RCC 7860 (cell line): Measurements from ENCODE around the gene HES2.
"Not testable (repeated sequence)": the region's sequence is repeated elsewhere in the genome, so short reads cannot be mapped to it uniquely, and the experiment has no call there.

ENCODE experiments used
- DNase-seq: peaks from one replicate; pipeline ENCODE4 v3.0.0-alpha.2; 2015; ENCODE audit warnings: low spot score
- FAIRE-seq: peaks from 2 replicates; lab custom pipeline; 2012; peaks lifted over from hg19 to GRCh38; lab: Jason Lieb, UNC

Gene HES2

GRCh38 chr1:6391951-6392808 is 27.5 kb downstream of the HES2 start:
- DNase-seq, result no peak
- FAIRE-seq, result no peak

GRCh38 chr1:6389971-6390370 is 29.7 kb downstream of the HES2 start:
- no peak for FAIRE-seq
- DNase-seq, result no peak

- FAIRE-seq (peak; percentile 58), DNase-seq (peak; percentile 48)
Measured at GRCh38 chr1:6386371-6386949, 33.3 kb downstream of the HES2 start.

- DNase-seq (peak; percentile 84), FAIRE-seq (peak; percentile 49)
Measured at GRCh38 chr1:6385488-6386191, 34.1 kb downstream of the HES2 start.

- DNase-seq (no peak), FAIRE-seq (no peak)
Measured at GRCh38 chr1:6384962-6385361, 34.8 kb downstream of the HES2 start.

- FAIRE-seq, result no peak
- DNase-seq, result no peak
Measured at GRCh38 chr1:6384135-6384534, 35.6 kb downstream of the HES2 start.

- no peak for DNase-seq
- FAIRE-seq, result no peak
Measured at GRCh38 chr1:6380037-6380436, 39.7 kb downstream of the HES2 start.

GRCh38 chr1:6378096-6378746 is 41.5 kb downstream of the HES2 start:
- DNase-seq (no peak), FAIRE-seq (no peak)

GRCh38 chr1:6373961-6374720 is 45.6 kb downstream of the HES2 start:
- DNase-seq (no peak), FAIRE-seq (no peak)

GRCh38 chr1:6372236-6372635 is 47.5 kb downstream of the HES2 start:
- not testable (repeated sequence) for DNase-seq, FAIRE-seq

GRCh38 chr1:6370006-6370405 is 49.7 kb downstream of the HES2 start:
- DNase-seq (no peak), FAIRE-seq (no peak)

GRCh38 chr1:6367381-6368012 is 52.2 kb downstream of the HES2 start:
- FAIRE-seq (no peak), DNase-seq (no peak)

GRCh38 chr1:6365047-6365446 is 54.7 kb downstream of the HES2 start:
- FAIRE-seq, result no peak
- DNase-seq, result no peak

GRCh38 chr1:6363085-6363884 is 56.4 kb downstream of the HES2 start:
- peak; percentile 67 for FAIRE-seq
- DNase-seq, result peak; percentile 56
